ENCODE measurements around the gene FBXO38. TPM values are rescaled to one million over a fixed set of nuclear protein-coding genes. Genes with fewer than 3 reads are reported as not detected.

FBXO38 gene
- total RNA-seq, 1 donor from 2014 or later, result 48.8 TPM

DNA sequence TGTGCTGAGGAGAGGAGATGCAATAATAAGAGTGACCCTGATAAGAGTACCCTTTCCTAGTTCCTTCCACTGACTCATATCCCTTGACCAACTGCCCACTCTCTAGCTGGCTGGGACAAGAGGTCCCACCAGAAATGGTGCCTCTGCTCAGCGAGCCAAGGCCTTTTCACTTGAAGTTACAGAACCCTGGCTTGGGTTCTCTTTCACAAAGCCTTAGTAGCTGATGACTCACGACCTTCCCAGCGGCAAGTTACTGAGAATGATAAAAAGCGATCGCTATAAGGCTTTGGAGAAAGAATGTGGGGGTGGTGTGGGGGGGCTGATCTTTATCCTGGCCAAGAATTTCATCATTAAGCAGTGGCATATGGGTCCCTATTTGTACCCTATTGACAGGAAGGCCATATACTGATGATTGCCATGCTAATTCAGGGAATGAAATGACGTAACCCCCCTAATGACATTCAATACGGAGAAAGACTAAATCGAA, 90.3 kb downstream of the FBXO38 start:
- no peak for DNase-seq

DNA sequence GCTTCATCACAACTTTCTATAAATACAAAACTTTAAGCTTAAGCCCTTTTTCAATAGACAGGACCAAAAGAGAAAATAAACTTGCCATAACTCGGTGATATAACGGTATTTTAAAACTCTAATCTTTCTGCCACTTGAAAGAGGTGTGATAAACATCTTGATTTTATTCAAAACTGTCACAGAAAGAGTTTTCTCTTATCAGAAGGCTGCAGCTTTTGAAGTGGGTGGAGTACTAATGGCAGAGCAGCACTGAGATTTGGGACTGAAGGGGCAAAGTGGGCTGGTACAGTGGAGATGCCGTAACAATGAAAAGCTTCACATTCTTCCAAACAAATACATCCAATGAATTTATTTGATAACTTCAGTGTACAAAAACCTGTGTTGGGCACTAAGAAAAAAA, 92.5 kb downstream of the FBXO38 start:
- no peak for DNase-seq

GRCh38 chr5:148477429-148477828, 93.7 kb downstream of the FBXO38 start:
- DNase-seq, result no peak

DNA sequence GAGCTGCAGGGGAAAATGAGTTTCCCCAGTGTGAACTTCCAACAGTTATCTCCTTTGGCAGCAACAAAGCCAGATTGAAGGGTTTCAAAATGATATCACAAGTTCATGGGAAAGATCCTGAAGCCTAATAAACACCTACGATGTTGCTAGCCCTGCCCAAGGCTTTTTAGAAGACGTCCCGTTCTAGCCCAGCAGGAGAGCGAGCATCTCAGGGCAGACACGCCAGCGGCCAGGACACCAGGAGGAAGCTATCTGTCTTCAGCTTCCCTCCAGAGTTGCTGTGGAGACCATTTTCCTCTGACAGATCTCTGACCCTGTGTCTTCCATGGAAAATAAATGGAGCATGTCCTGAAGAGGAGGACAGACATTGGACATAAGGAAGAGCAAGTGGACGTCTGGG, 98.4 kb downstream of the FBXO38 start:
- DNase-seq, result no peak

DNA sequence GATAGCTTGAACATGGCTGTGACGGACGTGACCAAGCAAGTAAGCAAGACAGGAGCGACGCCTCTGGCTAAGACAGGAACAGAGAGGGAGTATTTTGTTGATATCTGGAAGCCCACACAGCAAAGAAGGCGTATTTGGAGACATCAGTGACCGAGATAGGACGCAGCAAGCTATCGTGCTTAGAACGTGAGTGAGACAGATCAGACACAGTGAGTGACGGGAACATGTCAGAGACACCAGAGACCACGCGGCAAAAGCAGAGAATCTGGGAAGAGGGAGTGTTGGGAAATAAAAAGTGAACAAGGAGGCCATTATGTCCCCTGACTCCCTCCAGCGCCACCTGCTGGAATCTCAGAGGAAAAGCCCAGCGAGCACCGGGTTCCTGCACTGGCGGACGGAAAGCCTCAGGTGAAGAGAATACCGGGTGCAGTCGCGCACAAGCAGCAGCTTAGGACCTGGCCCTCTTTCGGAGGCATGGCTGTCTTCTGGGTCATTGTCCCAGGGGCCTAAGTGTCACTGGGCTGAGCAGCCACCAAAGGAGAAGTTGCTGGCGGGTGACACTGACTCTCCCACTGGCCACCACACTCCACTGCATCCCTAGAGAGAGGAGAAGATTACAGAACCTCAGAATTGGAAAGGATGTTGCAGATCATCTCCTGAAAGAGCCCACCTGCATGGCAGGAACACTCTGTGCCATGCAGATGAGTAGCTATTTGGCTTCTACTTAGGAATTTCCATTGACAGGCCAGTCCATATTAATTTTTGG, 99.1 kb downstream of the FBXO38 start:
- no peak for DNase-seq

DNA sequence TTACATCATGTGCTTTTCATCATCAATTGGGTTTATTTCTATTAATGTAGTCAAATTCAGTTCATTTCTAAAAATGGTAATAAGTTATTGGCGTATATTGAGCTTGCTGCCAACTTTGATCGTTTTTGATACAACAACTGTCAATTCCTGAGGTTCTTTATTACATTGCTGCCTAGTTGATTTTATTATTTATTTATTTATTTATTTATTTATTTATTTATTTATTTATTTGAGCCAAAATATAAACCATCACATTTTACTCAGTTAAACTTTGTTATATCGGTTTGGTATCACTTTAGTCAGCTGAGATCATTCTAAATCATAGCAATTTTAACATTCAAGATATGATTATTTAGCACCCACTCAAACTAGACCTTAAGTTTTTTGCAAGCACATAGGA, 100.0 kb downstream of the FBXO38 start:
- no peak for DNase-seq

DNA sequence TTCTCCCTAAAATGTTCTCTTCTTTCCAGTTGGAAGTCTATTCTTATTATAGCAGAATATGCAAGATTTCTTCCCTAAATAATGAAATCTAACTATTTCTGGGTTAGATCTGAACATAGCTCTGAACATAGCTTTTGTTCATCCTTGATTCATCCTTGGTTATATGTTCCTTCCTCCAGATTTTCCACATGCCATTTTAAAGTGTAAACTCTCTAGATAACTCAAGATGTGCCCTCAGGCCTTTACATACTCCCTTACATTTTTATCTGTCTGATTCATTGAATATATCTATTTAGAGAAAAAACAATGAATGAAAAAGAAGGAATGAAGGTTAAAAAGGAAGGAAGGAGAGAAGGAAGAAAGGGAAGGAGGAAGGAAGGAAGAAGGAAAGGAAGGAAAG, 100.9 kb downstream of the FBXO38 start:
- no peak for DNase-seq

DNA sequence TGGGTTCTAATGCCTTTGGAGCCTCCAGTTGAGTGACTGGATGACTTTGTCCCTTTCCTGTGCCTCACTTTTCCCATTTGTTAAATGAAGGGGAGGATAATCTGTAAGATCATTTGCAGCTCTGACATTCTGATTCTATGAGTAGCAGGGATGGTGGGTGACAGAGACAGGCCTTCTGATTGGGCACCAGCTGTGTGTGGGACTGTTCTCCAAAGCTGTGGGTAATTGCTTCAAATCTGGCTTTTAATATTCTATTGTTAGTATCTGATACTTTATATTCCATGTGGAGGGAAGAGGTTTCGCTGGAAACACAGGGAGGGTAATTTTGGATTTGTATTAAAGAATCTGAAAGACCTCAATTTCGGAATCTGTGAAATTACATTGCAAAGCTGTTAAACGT, 102.7 kb downstream of the FBXO38 start:
- no peak for DNase-seq

GRCh38 chr5:148488757-148489156, 105.0 kb downstream of the FBXO38 start:
- no peak for DNase-seq

- DNase-seq, result no peak
Measured at GRCh38 chr5:148491015-148491792, 107.4 kb downstream of the FBXO38 start.

GRCh38 chr5:148491793-148492184, 108.0 kb downstream of the FBXO38 start:
- DNase-seq, result no peak

DNA sequence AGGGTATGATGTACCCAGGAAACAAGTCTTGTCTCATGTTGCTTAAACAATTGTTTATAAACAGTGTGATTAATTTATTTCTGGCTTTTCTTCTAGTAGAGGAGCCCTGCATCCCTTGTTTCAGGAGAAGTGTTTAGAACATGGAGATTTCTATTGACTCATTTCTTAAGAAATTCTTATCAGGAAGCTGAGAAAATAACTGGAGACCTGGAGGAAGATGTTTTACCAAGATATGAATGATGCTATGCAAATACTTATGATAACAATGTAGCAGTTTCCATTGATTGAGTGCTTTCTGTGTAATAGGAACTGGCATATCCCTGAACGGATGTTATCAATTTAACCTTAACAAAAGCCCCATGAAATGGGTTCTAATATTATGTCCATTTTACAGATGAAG, 108.6 kb downstream of the FBXO38 start:
- DNase-seq, result no peak

Small RNA genes within 50 kb of the gene (small RNA-seq; reads per million reads assigned to genes)
- not detected for gene RF00017 (ENCODE audit: low replicate concordance)

Other genes with a start within 250 kb of the FBXO38 start
- gene SPINK14, start 215.4 kb upstream of the FBXO38 start, total RNA-seq, result not detected
- gene SPINK6, start 180.9 kb upstream of the FBXO38 start, total RNA-seq, result not detected
- not detected for gene MARCOL, start 145.4 kb upstream of the FBXO38 start, total RNA-seq
- not detected for gene SPINK13, start 115.2 kb upstream of the FBXO38 start, total RNA-seq
- gene SPINK7, start 71.5 kb upstream of the FBXO38 start, total RNA-seq, result 0.59 TPM
- not detected for gene SPINK9, start 48.4 kb upstream of the FBXO38 start, total RNA-seq

Data from skin of body (tissue), 3 donors.